Endodermal cell (in vitro differentiated cells): ENCODE results near the gene CAMKK2. TPM values are rescaled to one million over a fixed set of nuclear protein-coding genes. Genes with fewer than 3 reads are reported as not detected.

Source experiments
- DNase-seq: peaks from one replicate; pipeline ENCODE4 v3.0.0-alpha.2; 2017
- H3K27ac ChIP-seq: 2 replicates; pipeline ENCODE4 v1.5.1; 2013; ENCODE audit warnings: mild to moderate bottlenecking, low read depth, low read length, moderate library complexity
- H3K27me3 ChIP-seq: 2 replicates; pipeline ENCODE4 v1.6.1; 2013; ENCODE audit warnings: mild to moderate bottlenecking, low read length, moderate library complexity; ENCODE audit not compliant: insufficient read depth, control insufficient read depth, poor library complexity, severe bottlenecking
- H3K36me3 ChIP-seq: 2 replicates; pipeline ENCODE4 v1.7.0; 2013; ENCODE audit warnings: mild to moderate bottlenecking, low read length, moderate library complexity; ENCODE audit not compliant: control insufficient read depth, insufficient read depth
- H3K4me1 ChIP-seq: one replicate; pipeline ENCODE4 v1.7.0; 2013; ENCODE audit warnings: low read length; ENCODE audit not compliant: control insufficient read depth, insufficient read depth
- H3K4me3 ChIP-seq: 2 replicates; pipeline ENCODE4 v1.5.1; 2013; ENCODE audit warnings: mild to moderate bottlenecking, low read length, moderate library complexity
- H3K9ac ChIP-seq: 2 replicates; pipeline ENCODE4 v1.6.1; 2013; ENCODE audit warnings: mild to moderate bottlenecking, low read length, moderate library complexity; ENCODE audit not compliant: poor library complexity, severe bottlenecking; ENCODE audit errors: extremely low read depth
- H3K9me3 ChIP-seq: 2 replicates; pipeline ENCODE4 v1.6.1; 2013; ENCODE audit warnings: mild to moderate bottlenecking, low read length, moderate library complexity; ENCODE audit not compliant: control insufficient read depth
- H3K27ac Mint-ChIP-seq: 2 replicates; pipeline ENCODE4 v1.8.0; 2020; ENCODE audit warnings: mixed read lengths
- H3K27me3 Mint-ChIP-seq: 2 replicates; pipeline ENCODE4 v1.8.0; 2021; ENCODE audit warnings: mild to moderate bottlenecking, mixed read lengths; ENCODE audit not compliant: insufficient read depth
- H3K36me3 Mint-ChIP-seq: 2 replicates; pipeline ENCODE4 v1.8.0; 2020; ENCODE audit warnings: low read depth, mixed read lengths
- H3K4me1 Mint-ChIP-seq: 2 replicates; pipeline ENCODE4 v1.8.0; 2020; ENCODE audit warnings: mixed read lengths
- H3K4me3 Mint-ChIP-seq: 2 replicates; pipeline ENCODE4 v1.8.0; 2020; ENCODE audit warnings: mild to moderate bottlenecking, moderate library complexity, mixed read lengths
- H3K9me3 Mint-ChIP-seq: 2 replicates; pipeline ENCODE4 v1.8.0; 2020; ENCODE audit warnings: mild to moderate bottlenecking, mixed read lengths
- WGBS, 2 experiments: methylation state at CpG; one replicate each; pipeline versions ENCODE4 v1.1.5 to v1.1.7; 2013; ENCODE audit warnings: missing lambda C conversion rate in 2 of 2, mixed read lengths in 1 of 2; ENCODE audit not compliant: insufficient coverage in 1 of 2, insufficient read length in 1 of 2; 5-methylcytosine and 5-hydroxymethylcytosine counted together
- total RNA-seq, 2 donors: library from RNA; stranded (reverse); fragmentation: NEBNext Ultra II Directional in 1 of 2; extraction: Animal tissue kit (Norgen Biotek cat#: 25700) in 1 of 2; gene quantifications; 2 replicates in 1 of 2; 3 replicates in 1 of 2; pipeline ENCODE4 v1.2.1, GENCODE V29; 2021
- TF ChIP-seq, protein P1 (sequence below): fragments of 200-600 bp; sonication (generic); conservative IDR thresholded peaks from 2 replicates; pipeline ENCODE4 v1.5.0; 2021; ENCODE audit warnings: antibody characterized with exemption, mild to moderate bottlenecking

Gene CAMKK2
- total RNA-seq, 2 donors from 2014 or later, result 95.8 to 113 TPM

DNA sequence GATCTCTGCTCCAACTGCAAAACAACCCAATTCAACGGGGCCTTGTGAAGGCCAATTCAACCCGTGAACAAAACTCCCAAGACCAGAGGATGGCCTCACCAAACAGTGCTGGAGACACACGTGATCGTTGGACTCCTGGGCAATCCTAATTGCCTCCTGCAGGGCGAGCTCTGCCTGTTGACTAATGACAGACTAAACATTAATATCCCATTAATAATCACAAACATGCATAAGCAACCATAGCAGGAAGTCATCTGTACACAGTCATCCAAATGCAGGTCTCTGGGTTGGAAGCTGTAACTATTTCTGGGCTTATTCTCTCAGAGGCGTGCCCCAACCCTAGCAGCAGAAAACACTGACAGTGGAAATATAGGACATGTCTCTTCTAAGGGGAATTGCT lies 34.7 kb upstream of the CAMKK2 start:
- Mint-ChIP-seq H3K4me1 (no peaks in the 10 kb centered on the region), H3K27me3 (no peaks in the 10 kb centered on the region), H3K36me3 (peaks cover 78% of the 10 kb centered on the region), H3K9me3 (no peaks in the 10 kb centered on the region), H3K4me3 (no peak overlapping the region), H3K27ac (no peak overlapping the region)
- Histone ChIP-seq H3K27me3 (no peaks in the 10 kb centered on the region), H3K4me3 (no peak overlapping the region), H3K9me3 (no peaks in the 10 kb centered on the region), H3K9ac (no peak overlapping the region), H3K36me3 (peaks cover 81% of the 10 kb centered on the region), H3K4me1 (no peaks in the 10 kb centered on the region), H3K27ac (no peak overlapping the region)
- DNase-seq, result no peak
- TF ChIP-seq, protein P1, sequence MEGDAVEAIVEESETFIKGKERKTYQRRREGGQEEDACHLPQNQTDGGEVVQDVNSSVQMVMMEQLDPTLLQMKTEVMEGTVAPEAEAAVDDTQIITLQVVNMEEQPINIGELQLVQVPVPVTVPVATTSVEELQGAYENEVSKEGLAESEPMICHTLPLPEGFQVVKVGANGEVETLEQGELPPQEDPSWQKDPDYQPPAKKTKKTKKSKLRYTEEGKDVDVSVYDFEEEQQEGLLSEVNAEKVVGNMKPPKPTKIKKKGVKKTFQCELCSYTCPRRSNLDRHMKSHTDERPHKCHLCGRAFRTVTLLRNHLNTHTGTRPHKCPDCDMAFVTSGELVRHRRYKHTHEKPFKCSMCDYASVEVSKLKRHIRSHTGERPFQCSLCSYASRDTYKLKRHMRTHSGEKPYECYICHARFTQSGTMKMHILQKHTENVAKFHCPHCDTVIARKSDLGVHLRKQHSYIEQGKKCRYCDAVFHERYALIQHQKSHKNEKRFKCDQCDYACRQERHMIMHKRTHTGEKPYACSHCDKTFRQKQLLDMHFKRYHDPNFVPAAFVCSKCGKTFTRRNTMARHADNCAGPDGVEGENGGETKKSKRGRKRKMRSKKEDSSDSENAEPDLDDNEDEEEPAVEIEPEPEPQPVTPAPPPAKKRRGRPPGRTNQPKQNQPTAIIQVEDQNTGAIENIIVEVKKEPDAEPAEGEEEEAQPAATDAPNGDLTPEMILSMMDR, result no peak
- 94 to 100% methylated on average over 1 to 6 of the region's 6 CpGs for WGBS, 2 experiments

DNA sequence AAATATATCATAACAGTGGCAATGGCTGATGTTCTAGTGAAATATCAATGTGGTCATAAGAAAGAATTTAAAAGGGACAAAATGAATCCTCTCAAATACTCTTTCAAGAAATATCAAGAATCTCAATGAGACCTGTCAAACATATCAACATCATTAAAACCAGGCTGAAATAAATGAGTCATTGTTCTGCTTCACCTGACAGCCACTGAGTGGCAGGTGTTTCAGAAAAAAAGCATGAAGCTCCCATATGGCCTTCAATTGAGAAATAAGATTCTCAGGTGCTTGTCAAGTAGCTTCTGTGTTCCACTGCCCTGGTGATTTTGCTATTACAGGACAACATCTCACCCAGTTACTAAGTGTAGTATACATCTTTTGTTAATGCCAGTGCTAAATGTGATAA lies 34.2 kb upstream of the CAMKK2 start:
- no peak for DNase-seq
- Histone ChIP-seq H3K4me1 (no peaks in the 10 kb centered on the region), H3K9me3 (no peaks in the 10 kb centered on the region), H3K4me3 (no peak overlapping the region), H3K36me3 (peaks cover 86% of the 10 kb centered on the region), H3K27me3 (no peaks in the 10 kb centered on the region), H3K27ac (no peak overlapping the region), H3K9ac (no peak overlapping the region)
- H3K4me1 Mint-ChIP-seq, result no peaks in the 10 kb centered on the region
- TF ChIP-seq, protein P1, result no peak
- H3K9me3 Mint-ChIP-seq, result no peaks in the 10 kb centered on the region
- H3K36me3 Mint-ChIP-seq, result peaks cover 84% of the 10 kb centered on the region
- no peak overlapping the region for H3K27ac Mint-ChIP-seq
- no peaks in the 10 kb centered on the region for H3K27me3 Mint-ChIP-seq
- no peak overlapping the region for H3K4me3 Mint-ChIP-seq

DNA sequence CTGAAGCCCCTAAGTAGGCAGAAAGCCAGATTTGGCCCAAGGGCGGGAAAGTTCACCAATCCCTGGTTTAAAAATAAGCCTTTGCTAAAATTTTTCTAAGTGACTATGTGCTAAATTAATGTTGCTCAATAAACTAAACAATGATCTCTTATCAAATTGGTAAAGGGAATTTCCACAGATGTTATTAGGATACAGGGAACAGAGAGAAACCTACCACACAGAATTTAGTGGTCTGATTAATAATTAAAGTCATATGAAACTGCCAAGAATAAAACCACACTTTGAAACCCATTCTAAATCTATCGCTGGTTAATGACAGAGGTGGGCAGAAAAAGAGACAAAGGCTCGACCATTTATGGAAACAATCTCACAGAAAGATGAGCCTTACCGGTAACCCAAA lies 33.7 kb upstream of the CAMKK2 start:
- no peaks in the 10 kb centered on the region for H3K4me1 Mint-ChIP-seq
- 90 to 94% methylated on average over 3 to 4 of the region's 4 CpGs for WGBS, 2 experiments
- H3K4me3 ChIP-seq, result no peak overlapping the region
- no peaks in the 10 kb centered on the region for H3K4me1 ChIP-seq
- H3K27me3 Mint-ChIP-seq, result no peaks in the 10 kb centered on the region
- H3K27me3 ChIP-seq, result no peaks in the 10 kb centered on the region
- no peak overlapping the region for H3K4me3 Mint-ChIP-seq
- no peak overlapping the region for H3K9ac ChIP-seq
- H3K9me3 ChIP-seq, result no peaks in the 10 kb centered on the region
- H3K27ac Mint-ChIP-seq, result no peak overlapping the region
- DNase-seq, result no peak
- TF ChIP-seq, protein P1, result no peak
- H3K36me3 Mint-ChIP-seq, result peaks cover 82% of the 10 kb centered on the region
- no peaks in the 10 kb centered on the region for H3K9me3 Mint-ChIP-seq
- H3K27ac ChIP-seq, result no peak overlapping the region
- peaks cover 84% of the 10 kb centered on the region for H3K36me3 ChIP-seq
